Stimulated activated CD8-positive, alpha-beta memory T cell treated with anti-CD3 and anti-CD28 coated beads, Interleukin-7, amount 100 ng/mL, for 24 hours (primary cell): Measurements from ENCODE around the gene SH3BGRL.
A peak's percentile ranks its signal among the peaks of the same experiment; 100 is the strongest.

ENCODE experiments used
- DNase-seq: peaks from one replicate; pipeline ENCODE4 v3.0.0-alpha.2; 2020; ENCODE audit warnings: low read depth

The SH3BGRL gene

GRCh38 chrX:81201671-81202455 is at the start of gene SH3BGRL, which contains the start of gene HMGN5:
TSS of gene SH3BGRL (plus strand) at chrX:81202102. CDS start at chrX:81202201, 99 bp downstream.
TSS of gene HMGN5 (minus strand) at chrX:81201913. CDS start at chrX:81121549, 80,364 bp downstream.
- DNase-seq, result peak; percentile 38

DNA sequence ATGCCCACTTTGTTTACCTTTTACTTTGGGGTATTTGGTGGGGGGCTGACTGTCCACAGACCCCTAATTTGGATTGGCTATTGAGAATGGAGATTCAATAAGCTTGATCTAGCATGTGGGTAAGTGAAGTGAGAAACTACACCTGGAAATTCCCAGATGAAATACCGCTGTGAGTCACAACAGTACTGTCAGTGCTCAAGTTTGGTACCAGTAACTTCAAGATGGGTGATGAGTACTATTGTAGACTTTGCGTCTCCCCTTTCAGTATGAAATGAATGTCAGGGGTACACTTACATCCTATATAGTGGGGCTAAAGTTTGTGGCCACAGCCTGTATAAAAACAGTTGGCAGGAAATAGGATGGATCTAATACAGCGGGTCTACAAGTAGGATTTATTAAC is 33.5 kb upstream of the SH3BGRL start:
- no peak for DNase-seq

- no peak for DNase-seq
These were observed 27.6 kb upstream of the SH3BGRL start for GRCh38 chrX:81174286-81174685.

- no peak for DNase-seq
These were observed 6.6 kb upstream of the SH3BGRL start for GRCh38 chrX:81195259-81195658.

DNA sequence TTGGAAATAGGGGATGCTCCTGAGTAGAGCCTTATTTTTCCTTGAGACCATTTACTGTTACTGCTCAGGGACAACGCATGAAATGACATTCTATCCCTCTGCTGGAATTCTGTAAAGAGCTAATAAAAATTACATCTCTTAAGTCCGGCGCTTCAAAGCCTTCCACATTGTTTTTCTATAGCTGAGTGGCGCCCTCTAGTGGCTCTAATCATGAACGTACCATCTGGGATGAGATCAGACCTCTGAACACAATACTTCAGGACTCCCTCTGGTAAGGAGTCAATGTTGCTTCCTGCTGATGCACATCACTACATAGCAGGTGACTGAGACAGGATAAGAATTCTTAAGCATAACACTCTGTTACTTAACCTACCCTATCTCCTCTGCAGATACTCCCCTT is 6.2 kb upstream of the SH3BGRL start:
- DNase-seq, result peak; percentile 20

- DNase-seq, result no peak
These were observed 831 bp upstream of the SH3BGRL start for GRCh38 chrX:81201071-81201470.

DNA sequence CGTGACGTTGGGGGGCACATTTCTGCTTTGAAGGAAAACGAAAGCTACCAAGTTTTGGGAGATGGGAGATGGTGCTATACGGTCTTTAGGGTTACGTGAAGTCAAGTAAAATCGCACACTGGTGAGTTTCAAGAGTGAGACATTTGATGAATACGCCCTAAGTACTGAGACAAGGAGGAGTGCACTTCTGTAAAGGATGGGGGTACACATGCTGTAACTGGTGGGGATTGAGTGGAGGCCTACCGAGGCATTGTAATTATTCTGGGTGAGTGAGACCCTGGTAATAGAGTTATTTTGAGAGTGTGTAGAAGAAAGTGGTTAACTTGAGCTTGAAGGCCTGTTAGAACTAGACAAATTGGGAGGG is 536 bp downstream of the SH3BGRL start:
- no peak for DNase-seq

DNA sequence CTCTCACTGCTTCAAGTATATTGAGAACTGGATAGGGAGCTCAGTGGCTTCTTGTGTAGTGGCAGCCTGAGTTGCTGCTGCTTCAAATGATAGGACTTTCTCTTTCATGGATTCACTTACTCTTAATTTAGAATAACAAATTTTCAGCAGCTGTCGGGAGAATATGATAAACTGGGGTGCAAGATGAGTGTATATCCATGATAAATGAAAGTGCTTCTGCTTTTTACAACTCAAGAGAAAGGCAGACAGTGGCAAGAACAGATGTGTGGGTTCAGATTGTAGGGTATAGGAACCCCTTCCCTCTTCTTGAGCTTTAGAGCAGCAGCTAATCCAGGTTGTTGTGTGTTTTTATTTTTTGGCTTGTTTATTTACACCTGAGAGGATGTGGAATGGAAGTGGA is 1.0 kb downstream of the SH3BGRL start:
- no peak for DNase-seq

GRCh38 chrX:81205551-81205950 is 3.6 kb downstream of the SH3BGRL start:
- DNase-seq, result no peak

GRCh38 chrX:81206476-81206875 is 4.6 kb downstream of the SH3BGRL start:
- no peak for DNase-seq

DNA sequence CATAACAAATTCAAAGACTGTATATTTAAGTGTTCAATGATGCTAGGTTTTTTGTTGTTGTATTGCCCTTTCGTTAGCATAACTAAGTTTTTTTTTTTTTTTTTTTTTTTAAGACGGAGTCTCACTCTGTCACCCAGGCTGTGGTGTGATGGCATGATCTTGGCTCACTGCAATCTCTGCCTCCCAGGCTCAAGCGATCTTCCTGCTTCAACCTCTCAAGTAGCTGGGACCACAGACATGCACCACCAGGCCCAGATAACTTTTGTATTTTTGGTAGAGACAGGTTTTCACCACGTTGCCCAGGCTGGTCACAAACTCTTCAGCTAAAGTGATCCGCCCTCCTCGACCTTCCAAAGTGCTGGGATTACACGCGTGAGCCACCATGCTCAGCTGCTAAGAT is 7.0 kb downstream of the SH3BGRL start:
- no peak for DNase-seq

- DNase-seq, result no peak
These were observed 13.8 kb downstream of the SH3BGRL start for GRCh38 chrX:81215685-81216084.

DNA sequence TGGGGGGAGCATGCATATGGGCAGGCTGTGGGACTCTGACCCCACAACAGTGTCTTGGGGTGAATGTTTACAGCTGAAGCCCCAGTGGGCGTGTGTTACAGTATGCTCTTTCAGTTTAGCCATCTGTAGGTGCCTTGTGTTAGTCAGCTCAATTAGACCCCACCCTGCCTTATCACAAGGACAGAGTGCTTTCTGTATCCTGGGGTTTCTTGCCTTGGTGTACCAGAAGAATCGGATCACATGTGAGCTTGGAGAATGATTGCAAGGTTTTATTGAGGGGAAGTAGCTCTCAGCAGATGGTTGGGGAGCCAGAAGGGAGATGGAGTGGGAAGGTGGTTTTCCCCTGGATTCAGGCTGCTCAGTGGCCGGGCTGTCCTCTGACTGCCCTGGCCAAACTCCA is 27.3 kb downstream of the SH3BGRL start:
- no peak for DNase-seq

DNA sequence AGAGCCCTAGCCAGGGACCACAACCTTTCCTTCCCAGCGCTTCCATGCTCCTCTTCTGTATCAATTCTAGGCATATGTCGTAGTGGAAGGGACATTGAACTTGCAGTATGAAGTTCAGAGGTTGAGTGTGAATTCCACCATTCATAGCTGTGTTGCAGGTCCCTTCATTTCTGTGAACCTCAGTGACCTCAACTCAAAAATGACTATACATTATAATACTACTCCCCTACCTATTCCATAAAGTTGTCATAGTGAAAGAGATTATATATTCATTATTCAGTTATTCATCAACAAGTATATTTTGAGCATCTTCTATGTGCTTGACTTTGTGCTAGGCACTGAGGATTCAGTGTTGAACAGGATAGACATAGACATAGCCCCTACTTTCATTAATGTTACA is 28.0 kb downstream of the SH3BGRL start:
- DNase-seq, result no peak

- no peak for DNase-seq
These were observed 29.6 kb downstream of the SH3BGRL start for GRCh38 chrX:81231476-81231875.

- DNase-seq, result no peak
These were observed 30.3 kb downstream of the SH3BGRL start for GRCh38 chrX:81232218-81232617.

DNA sequence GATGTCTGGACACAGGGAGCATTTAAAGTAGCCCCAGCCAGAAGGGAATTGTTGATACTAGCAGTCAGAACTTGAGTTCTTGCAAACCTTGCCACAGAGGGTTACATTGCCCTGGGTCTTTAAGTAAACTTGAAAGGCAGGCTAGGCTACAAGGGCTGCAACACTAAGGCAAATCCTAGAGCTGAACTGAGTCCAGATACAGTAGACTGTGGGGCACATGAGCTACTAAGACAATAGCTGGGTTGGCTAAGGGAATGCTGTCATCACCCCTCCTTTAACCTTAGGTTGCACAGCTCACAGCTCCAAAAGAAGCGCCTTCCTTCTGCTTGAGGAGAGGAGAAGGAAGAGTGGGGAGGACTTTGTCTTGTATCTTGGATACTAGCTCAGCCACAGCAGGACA is 35.6 kb downstream of the SH3BGRL start:
- no peak for DNase-seq

DNA sequence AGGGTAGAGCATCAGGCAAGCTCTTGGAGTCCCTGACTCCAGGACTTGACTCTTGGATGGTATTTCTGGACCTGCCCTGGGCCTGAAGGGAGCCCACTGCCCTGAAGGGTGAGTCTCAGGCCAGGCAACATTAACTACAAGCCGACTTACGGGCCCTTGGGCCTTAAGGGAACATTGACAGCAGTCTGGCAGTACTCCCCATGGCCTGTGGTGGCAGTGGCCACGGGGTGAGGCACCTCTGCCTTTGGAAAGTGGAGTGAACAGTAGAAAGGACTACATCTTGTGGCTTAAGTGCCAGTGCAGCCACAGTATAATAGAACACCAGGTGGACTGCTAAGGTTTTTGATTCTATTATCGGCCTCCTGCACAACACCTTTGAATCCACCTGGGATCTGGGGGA is 36.3 kb downstream of the SH3BGRL start:
- no peak for DNase-seq

GRCh38 chrX:81240701-81241331 is 38.9 kb downstream of the SH3BGRL start:
- no peak for DNase-seq

DNA sequence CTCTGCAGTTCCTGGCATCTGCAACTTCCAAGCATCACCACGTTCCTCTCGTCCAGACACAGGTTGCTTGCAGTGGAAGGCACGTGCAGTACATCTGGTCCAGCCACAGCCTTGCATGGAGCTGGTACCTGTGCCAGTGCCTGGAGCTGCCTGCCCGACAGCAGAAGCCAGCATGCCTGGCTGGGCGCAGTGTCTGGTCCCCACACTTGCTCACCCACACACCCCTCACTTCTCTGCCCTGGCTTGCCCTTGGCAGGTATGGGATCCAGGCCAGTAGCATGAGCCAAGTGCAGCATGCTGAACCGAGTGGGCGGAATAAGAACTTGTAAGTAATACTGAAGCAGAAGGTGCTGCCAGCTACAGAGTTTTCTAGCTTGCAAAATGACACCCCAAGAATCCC is 39.9 kb downstream of the SH3BGRL start:
- DNase-seq, result no peak

DNA sequence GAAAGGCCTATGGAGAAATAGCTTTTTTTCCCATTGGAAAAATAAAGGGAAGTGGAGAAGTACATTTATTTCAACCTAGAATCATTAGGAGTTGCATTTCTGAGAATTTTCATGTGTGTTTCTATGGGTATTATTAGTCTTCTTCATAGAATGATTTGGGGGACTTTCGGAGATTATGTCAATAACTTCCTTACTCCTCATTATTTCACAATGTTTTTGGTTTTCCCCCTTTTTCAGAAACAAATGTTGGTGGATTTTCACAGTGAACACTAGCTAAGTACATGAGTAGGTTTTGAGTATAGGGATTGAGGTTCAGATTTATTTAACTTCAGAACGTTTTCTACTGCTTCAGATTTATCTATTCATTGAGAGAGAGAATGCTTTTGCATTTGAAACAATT is 54.0 kb downstream of the SH3BGRL start:
- no peak for DNase-seq

- DNase-seq, result no peak
These were observed 55.9 kb downstream of the SH3BGRL start for GRCh38 chrX:81257817-81258216.

DNA sequence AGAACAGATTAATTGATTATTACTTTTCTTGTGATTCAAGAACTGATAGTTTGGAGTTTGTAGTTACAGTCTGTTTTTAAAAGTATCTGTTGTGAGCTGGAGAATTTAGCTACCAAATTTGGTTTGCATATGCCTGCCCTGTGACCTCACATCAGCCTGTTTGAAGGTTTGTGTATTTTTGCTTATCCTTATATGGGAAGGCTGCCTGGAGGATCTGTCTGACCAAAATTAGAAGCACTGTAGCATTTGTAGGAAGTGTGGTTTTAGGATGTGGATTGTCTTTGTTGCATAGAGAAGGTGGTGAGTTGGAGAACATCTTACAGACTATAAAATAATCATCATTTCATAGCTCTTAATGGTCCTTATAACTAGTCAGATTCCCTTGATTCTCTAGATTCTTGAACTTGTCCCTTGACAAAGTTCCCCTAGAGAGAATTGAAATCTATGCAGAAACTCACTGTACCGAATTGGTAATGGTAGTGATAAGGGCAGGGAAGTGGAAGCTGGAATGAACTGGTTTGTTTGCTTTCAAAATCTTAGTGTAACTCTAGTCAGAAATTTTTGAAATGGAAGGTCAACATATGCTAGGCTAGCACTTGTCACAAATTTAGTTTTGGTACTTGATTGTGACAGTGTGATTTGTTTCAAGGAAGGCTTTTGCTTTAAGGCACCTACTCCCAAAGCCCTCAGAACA is 57.3 kb downstream of the SH3BGRL start:
- DNase-seq, result no peak
